Caki2 (cell line): ENCODE results near the gene WNT9A. TPM values are rescaled to one million over a fixed set of nuclear protein-coding genes. Genes with fewer than 3 reads are reported as not detected.
A peak's percentile ranks its signal among the peaks of the same experiment; 100 is the strongest.
"Not testable (repeated sequence)": the region's sequence is repeated elsewhere in the genome, so short reads cannot be mapped to it uniquely, and the experiment has no call there.

Source experiments
- DNase-seq: peaks from one replicate; pipeline ENCODE4 v3.0.0-alpha.2; 2015; ENCODE audit warnings: low read depth
- in situ Hi-C: cut with HindIII; loops from 2 replicates; pipeline ENCODE4 v1.10.0; 2016; ENCODE audit warnings: low sequenced_read_pairs, low pct_unique_long_range_greater_than_20kb, mixed read lengths
- total RNA-seq: library from RNA; depleted of rRNA; stranded (reverse); fragments of >200 nt; shearing (Covaris generic); gene quantifications from 2 replicates; pipeline ENCODE4 v1.2.3, GENCODE V29; 2014; ENCODE audit warnings: low replicate concordance; rRNA removed

Gene WNT9A
- total RNA-seq = 1.1 and 2.7 TPM in 2 replicates

GRCh38 chr1:227947676-227948492 is at the start of gene WNT9A:
TSS of gene WNT9A (minus strand) at chr1:227947932. CDS start at chr1:227947887, 45 bp downstream.
- peak; percentile 68 for DNase-seq

GRCh38 chr1:227996187-227996950 is 48.6 kb upstream of the WNT9A start:
- DNase-seq = no peak
- in situ Hi-C loops = no loop called here

More at GRCh38 chr1:227947676-227948492, at the start of gene WNT9A:
- in situ Hi-C loops = no loop called here

GRCh38 chr1:227994632-227995300 is 47.0 kb upstream of the WNT9A start:
- no peak for DNase-seq
- in situ Hi-C loops = no loop called here

- in situ Hi-C loops = no loop called here
- no peak for DNase-seq
These were observed 39.4 kb upstream of the WNT9A start for GRCh38 chr1:227987181-227987580.

- in situ Hi-C loops, DNase-seq: not testable (repeated sequence)
These were observed 28.0 kb upstream of the WNT9A start for GRCh38 chr1:227975583-227976283.

GRCh38 chr1:227973724-227974288 is 26.1 kb upstream of the WNT9A start:
- in situ Hi-C loops, DNase-seq: not testable (repeated sequence)

GRCh38 chr1:227972843-227973374 is 25.2 kb upstream of the WNT9A start:
- in situ Hi-C loops, DNase-seq: not testable (repeated sequence)

GRCh38 chr1:227972283-227972679 is 24.5 kb upstream of the WNT9A start:
- in situ Hi-C loops, DNase-seq: not testable (repeated sequence)

GRCh38 chr1:227971643-227972282 is 24.0 kb upstream of the WNT9A start:
- DNase-seq, in situ Hi-C loops: not testable (repeated sequence)

- DNase-seq, in situ Hi-C loops: not testable (repeated sequence)
These were observed 23.5 kb upstream of the WNT9A start for GRCh38 chr1:227971216-227971615.

- DNase-seq, in situ Hi-C loops: not testable (repeated sequence)
These were observed 22.6 kb upstream of the WNT9A start for GRCh38 chr1:227970076-227970995.

- in situ Hi-C loops = not testable (repeated sequence)
These were observed 20.1 kb upstream of the WNT9A start for GRCh38 chr1:227967815-227968214.

GRCh38 chr1:227966733-227967132 is 19.0 kb upstream of the WNT9A start:
- in situ Hi-C loops, DNase-seq: not testable (repeated sequence)

More at GRCh38 chr1:227967815-227968214, 20.1 kb upstream of the WNT9A start:
- DNase-seq = not testable (repeated sequence)

- in situ Hi-C loops = no loop called here
These were observed 14.1 kb upstream of the WNT9A start for GRCh38 chr1:227961651-227962466.

GRCh38 chr1:227959325-227959860 is 11.7 kb upstream of the WNT9A start:
- in situ Hi-C loops = no loop called here
- no peak for DNase-seq

More at GRCh38 chr1:227961651-227962466, 14.1 kb upstream of the WNT9A start:
- no peak for DNase-seq
